ENCODE results near the gene GRID2IP. TPM values are rescaled to one million over a fixed set of nuclear protein-coding genes. Genes with fewer than 3 reads are reported as not detected.
A peak's percentile ranks its signal among the peaks of the same experiment; 100 is the strongest.
"Not testable (repeated sequence)": the region's sequence is repeated elsewhere in the genome, so short reads cannot be mapped to it uniquely, and the experiment has no call there.

The GRID2IP gene
- total RNA-seq, 3 donors from 2014 or later: 0.41 to 1.0 (median 0.58) TPM

DNA sequence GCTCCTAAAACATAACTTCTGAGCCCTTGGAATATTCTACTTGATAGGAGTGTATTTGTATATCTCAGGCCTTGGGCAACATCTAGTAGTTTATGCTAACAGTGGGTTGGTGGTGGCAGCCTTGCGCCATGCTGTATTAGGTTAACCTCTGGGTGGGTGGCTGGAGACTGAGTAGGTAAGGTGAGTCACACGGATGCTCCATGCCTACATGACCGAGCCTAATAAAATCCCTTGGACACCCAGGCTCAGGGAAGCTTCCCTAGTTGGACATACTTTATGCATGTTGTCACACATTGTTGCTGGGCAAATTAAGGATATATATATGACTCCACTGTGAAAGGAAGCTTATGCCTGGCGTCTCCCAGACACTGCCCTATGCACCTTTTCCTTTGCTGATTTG, 97.5 kb downstream of the GRID2IP start:
- Histone ChIP-seq H3K36me3 (ENCODE audit: low read depth) (no peaks in the 10 kb centered on the region), H3K9me3 (no peaks in the 10 kb centered on the region), H3K4me1 (ENCODE audit: low read depth) (no peaks in the 10 kb centered on the region), H3K4me3 (no peak overlapping the region)
- TF ChIP-seq, protein P1, sequence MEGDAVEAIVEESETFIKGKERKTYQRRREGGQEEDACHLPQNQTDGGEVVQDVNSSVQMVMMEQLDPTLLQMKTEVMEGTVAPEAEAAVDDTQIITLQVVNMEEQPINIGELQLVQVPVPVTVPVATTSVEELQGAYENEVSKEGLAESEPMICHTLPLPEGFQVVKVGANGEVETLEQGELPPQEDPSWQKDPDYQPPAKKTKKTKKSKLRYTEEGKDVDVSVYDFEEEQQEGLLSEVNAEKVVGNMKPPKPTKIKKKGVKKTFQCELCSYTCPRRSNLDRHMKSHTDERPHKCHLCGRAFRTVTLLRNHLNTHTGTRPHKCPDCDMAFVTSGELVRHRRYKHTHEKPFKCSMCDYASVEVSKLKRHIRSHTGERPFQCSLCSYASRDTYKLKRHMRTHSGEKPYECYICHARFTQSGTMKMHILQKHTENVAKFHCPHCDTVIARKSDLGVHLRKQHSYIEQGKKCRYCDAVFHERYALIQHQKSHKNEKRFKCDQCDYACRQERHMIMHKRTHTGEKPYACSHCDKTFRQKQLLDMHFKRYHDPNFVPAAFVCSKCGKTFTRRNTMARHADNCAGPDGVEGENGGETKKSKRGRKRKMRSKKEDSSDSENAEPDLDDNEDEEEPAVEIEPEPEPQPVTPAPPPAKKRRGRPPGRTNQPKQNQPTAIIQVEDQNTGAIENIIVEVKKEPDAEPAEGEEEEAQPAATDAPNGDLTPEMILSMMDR (IDR thresholded peaks at IDR 0.05): no peak
- no peak for DNase-seq
- intact Hi-C loops (cut with DNase I, micrococcal nuclease): no loop called here
- peak; percentile 11 for ATAC-seq

DNA sequence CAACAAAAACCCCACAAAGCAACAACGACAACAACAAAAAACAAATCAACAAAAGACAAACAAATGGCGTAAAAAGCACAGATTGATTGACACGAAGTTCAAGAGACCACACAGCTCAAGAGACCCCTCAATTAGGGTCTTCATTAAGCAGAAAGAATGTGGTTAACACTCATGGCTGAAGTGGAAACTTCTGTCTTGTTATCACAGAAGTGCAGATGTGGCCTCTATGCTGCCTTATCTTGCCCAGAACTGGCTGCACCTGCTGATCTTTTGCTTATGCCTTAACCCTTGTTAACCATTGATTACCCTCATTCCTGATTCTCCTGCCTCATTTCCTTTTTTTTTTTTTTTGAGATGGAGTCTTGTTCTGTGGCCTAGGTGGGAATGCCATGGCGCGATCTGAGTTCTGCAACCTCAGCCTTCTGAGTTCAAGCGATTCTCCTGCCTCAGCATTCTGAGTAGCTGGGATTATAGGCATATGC, 100.0 kb downstream of the GRID2IP start:
- no peak for ATAC-seq
- H3K9me3 ChIP-seq: no peaks in the 10 kb centered on the region
- no peak overlapping the region for H3K4me3 ChIP-seq
- H3K36me3 ChIP-seq (ENCODE audit: low read depth): no peaks in the 10 kb centered on the region
- no peak for DNase-seq
- TF ChIP-seq, protein P1 (IDR thresholded peaks at IDR 0.05): no peak
- H3K4me1 ChIP-seq (ENCODE audit: low read depth): peaks cover 5% of the 10 kb centered on the region
- intact Hi-C loops (cut with DNase I, micrococcal nuclease): no loop called here

DNA sequence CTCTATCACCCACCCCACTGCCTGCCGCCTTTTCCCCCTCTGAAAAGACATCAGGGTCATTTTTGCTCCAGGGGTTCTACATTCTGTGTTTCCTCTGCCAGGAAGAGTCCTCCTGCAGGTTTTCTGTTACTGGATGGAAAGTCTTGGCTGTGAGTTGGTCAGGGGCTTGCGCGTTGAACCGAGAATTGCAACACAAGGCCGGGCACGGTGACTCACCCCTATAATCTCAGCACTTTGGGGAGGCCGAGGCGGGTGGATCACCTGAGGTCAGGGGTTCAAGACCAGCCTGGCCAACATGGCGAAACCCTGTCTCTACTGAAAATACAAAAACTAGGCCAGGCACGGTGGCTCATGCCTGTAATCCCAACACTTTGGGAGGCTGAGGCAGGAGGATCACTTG, 100.7 kb downstream of the GRID2IP start:
- DNase-seq; H3K4me3 ChIP-seq; intact Hi-C loops (cut with DNase I, micrococcal nuclease); H3K36me3 ChIP-seq (ENCODE audit: low read depth); H3K4me1 ChIP-seq (ENCODE audit: low read depth); H3K9me3 ChIP-seq; ATAC-seq: not testable (repeated sequence)

DNA sequence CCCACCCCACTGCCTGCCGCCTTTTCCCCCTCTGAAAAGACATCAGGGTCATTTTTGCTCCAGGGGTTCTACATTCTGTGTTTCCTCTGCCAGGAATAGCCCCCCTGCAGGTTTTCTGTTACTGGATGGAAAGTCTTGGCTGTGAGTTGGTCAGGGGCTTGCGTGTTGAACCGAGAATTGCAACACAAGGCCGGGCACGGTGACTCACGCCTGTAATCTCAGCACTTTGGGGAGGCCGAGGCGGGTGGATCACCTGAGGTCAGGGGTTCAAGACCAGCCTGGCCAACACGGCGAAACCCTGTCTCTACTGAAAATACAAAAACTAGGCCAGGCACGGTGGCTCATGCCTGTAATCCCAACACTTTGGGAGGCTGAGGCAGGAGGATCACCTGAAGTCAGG, 101.4 kb downstream of the GRID2IP start:
- H3K36me3 ChIP-seq (ENCODE audit: low read depth); H3K4me1 ChIP-seq (ENCODE audit: low read depth); intact Hi-C loops (cut with DNase I, micrococcal nuclease); DNase-seq; H3K9me3 ChIP-seq; H3K4me3 ChIP-seq; ATAC-seq: not testable (repeated sequence)

DNA sequence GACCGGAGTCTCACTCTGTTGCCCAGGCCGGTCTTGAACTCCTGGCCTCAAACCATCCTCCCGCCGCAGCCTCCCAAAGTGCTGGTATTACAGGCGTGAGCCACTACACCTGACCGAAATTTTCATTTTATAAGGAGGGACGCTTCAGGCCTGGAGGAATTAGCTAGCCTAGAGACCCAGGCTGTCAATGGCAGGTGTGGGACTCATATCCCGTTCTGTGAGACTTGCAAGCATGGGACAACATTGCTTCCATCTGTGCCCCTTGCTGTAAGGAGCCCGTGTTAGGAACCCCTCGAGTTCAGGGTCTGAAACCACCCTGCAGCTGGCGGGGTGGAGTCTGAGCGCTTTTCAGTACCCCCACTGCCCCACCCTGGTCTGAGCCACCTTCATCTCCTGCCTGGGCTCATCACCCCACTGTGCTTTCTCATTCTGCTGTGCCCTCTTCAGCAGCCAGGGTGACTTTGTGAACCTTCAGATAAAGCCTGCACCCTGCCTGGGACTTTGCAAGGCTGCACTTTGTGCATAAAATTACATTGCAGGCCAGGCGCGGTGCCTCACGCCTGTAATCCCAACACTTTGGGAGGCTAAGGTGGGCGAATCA, 102.2 kb downstream of the GRID2IP start:
- TF ChIP-seq, protein P1 (IDR thresholded peaks at IDR 0.05): no peak
- Histone ChIP-seq H3K36me3 (ENCODE audit: low read depth) (no peaks in the 10 kb centered on the region), H3K4me1 (ENCODE audit: low read depth) (peaks cover 5% of the 10 kb centered on the region), H3K4me3 (no peak overlapping the region), H3K9me3 (no peaks in the 10 kb centered on the region)
- peak; percentile 24 to 56 (median 36) for DNase-seq
- intact Hi-C loops (cut with DNase I, micrococcal nuclease): no loop called here
- ATAC-seq: no peak

DNA sequence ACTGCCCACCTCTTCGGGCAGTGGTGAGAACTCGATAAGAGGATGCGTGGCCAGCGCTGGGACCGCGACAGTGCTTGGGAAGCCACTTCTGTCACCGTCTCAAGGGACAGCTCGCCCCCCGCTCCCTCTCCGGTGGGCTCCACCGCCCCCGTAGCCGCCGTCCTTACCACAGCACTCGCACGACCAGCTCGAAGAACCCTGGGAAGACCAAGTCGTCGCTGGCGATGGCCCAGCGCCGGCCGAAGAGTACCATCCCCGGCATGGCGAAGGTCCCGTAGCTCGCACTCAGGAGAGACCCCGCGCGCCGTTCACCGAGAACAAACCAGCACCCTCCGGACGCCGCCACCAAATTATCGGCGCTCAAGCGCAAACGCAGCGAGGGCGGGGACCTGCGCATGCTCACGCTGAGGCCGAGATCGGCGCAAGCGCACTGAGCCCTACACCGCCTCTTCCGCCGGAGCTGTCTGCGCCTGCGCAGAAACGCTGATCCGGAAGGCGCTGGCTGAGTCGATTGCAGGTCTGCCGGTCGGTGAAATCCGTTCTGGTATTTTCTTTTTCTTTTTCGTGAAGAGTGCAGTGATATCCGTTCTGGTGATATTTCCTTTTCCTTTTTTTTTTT, 103.6 kb downstream of the GRID2IP start, which contains the start of gene DAGLB:
Gene DAGLB (minus strand): TSS at position 374 of the 619 bp plus-strand sequence. CDS start 112 bp downstream, at position 262.
- H3K9me3 ChIP-seq: no peaks in the 10 kb centered on the region
- ATAC-seq (peak; percentile 89), DNase-seq (peak; percentile 94 to 98 (median 96))
- H3K36me3 ChIP-seq (ENCODE audit: low read depth): no peaks in the 10 kb centered on the region
- intact Hi-C loops (cut with DNase I, micrococcal nuclease): no loop called here
- TF ChIP-seq, protein P1 (IDR thresholded peaks at IDR 0.05): no peak
- H3K4me1 ChIP-seq (ENCODE audit: low read depth): peaks cover 5% of the 10 kb centered on the region
- H3K4me3 ChIP-seq: peak within 1 kb of the TSS; percentile 70

Other genes with a start within 250 kb of the GRID2IP start
- gene FAM220A, start 202.5 kb downstream of the GRID2IP start, total RNA-seq: 10 to 100 TPM in 2 of 3 donors, 1 to 10 TPM in 1; 6.8 to 15.5 (median 11.6) TPM
- gene RAC1, start 176.9 kb downstream of the GRID2IP start, total RNA-seq: 100 to 1,000 TPM; 294 to 402 (median 391) TPM
- 10 to 100 TPM; 18.4 to 25.4 (median 20.3) TPM for gene DAGLB, start 103.5 kb downstream of the GRID2IP start, total RNA-seq
- gene KDELR2, start 67.3 kb downstream of the GRID2IP start, total RNA-seq: 100 to 1,000 TPM; 118 to 225 (median 219) TPM
- gene ZDHHC4, start 26.0 kb upstream of the GRID2IP start, total RNA-seq: 10 to 100 TPM; 40.4 to 55.9 (median 41.7) TPM
- 10 to 100 TPM; 24.5 to 38.5 (median 26.2) TPM for gene INTS15, start 38.6 kb upstream of the GRID2IP start, total RNA-seq
- 10 to 100 TPM in 1 of 3 donors, 1 to 10 TPM in 1, under 1 TPM in 1; 0.84 to 19.9 (median 1.4) TPM for gene ZNF853, start 64.1 kb upstream of the GRID2IP start, total RNA-seq
- 10 to 100 TPM; 22.3 to 40.9 (median 24.1) TPM for gene ZNF316, start 85.9 kb upstream of the GRID2IP start, total RNA-seq
- 10 to 100 TPM; 17.7 to 27.7 (median 26.1) TPM for gene ZNF12, start 155.5 kb upstream of the GRID2IP start, total RNA-seq
- under 1 TPM in 1 of 3 donors, not detected in 2; 0.32 TPM for gene RSPH10B2, start 202.6 kb upstream of the GRID2IP start, total RNA-seq

Measured in mucosa of descending colon (tissue), 3 donors.